ENCODE results near the gene ANKS4B.
"Not testable (repeated sequence)": the region's sequence is repeated elsewhere in the genome, so short reads cannot be mapped to it uniquely, and the experiment has no call there.

ANKS4B gene

DNA sequence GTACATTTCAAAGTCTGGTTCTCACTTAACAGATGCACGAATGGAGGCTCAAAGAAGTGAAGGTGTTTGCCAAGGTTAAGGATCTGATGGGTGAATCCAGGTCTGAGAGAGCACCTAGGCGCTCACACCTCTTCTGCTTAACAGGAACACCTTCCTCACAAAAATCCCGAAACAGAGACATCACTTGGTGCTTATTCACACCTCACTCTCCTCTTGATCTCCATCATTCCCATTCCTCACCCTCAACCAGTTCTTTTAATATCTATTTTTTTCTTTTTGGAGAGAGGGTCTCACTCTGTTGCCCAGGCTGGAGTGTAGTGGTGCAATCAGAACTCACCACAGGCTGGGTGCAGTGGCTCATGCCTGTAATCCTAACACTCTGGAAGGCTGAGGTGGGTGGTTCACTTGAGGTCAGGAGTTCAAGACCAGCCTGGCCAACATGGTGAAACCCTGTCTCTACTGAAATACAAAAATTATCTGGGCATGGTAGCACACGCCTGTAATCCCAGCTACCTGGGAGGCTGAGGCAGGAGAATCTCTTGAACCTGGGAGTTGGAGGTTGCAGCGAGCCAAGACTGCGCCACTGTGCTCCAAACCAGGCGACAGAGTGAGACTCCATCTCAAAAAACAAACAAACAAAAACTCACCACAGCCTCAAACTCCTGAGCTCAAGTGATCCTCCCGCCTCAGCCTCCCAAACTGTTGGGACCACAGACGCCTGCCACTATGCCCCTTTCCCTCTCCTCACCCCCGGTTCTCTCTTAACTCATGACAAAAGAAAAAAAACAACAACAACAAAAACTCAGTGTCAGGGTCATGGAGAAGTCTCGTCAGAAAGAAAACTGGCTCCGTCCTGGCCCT lies 29.5 kb downstream of the ANKS4B start:
- no peak for DNase-seq (ENCODE audit: low spot score)

DNA sequence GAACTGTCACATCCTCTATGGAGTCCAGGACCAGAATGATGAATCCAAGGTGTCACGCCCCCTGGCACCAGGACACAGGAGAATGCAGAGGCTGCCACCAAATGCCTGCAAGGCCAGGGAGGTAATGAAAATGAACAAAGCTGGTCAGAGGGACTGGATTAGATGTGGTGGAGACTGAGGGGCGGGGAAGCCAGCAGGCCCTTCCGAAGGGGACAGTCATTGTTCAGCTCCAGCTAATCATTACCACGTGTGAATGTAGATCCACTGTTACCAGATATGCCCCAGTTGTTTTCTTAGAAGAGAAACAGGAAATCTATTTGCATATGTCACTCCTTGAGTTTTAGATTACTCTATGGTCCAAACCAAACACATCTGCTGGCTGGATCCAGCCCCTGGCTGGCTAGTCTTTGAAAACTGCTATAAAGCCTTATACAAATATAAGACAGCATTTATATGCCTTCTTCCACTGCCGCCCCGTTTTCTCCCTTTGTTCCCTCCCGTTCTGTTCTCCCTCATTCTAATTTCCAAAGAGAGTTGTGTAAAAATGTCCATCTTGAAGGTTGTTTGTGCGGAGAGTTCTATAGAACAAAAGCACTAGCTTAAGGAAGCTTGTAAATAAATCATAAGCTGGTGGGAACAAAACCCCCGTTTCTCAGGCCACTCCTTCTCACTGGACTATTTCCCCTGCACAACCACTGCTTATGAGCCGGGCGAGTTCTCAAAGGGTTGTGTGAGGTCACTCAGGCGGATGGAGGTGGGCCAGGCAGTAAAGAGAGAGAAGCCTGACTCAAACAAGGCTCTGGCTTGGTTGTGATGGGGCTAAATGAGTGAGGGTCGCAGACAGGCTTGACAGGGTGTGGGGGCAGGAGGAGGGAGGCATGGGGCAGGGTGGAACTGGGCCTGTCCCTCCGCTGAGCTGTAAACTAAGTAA lies 30.4 kb downstream of the ANKS4B start:
- no peak for DNase-seq (ENCODE audit: low spot score)

DNA sequence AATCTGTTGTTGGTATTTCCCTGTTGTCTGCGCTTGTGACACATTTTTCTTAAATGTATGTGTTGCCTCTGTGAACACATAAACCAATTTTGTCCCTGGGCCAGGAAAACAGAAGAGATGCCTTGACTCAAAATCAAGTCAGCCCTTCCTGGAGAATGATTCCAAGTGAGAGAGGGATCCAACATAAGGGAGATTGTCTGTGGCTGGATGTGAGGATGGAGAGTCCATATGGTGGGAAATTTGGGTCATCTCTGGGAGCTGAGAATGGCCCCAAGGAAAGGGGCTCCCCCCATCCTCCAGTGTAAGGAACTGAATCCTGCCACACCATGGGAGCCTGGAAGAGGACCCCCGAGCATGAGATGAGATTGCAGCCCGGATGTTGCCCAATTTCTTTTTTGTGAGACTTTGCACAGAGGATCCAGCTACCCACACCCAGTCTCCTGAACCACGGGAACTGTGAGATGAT lies 31.1 kb downstream of the ANKS4B start:
- DNase-seq (ENCODE audit: low spot score): no peak

DNA sequence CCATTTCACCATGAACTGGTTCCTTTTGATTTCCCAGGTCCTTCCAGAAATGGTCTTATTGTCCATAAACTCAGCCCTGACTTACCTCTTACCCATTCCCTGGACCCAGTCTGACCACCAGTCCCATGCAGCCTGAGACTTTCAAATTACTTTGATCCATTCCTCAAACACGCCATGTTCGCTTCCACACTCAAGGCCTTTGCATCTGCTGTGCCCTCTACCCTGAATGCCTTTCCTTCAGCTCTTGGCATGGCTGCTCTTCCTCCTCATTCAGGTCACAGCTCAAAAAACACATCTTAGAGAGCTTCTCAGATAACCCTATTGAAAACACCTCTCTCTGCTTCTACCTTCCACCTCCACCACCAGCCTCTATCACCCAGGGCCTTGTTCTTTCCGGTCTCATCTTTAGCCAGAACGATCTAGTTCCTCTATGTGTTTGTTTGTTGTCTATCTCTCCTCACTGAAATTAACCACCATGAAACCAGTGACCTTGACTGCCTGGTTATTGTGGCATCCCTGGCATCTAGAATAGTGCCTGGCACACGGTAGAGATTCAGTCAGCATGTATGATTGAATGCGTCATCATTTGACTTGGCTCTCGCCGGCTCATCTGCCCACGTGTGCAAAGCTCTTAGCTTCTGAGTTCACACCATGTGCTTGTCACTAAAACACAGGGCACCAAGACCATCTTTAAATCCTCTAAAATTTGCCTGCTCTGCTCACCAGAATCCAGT lies 31.8 kb downstream of the ANKS4B start:
- no peak for DNase-seq (ENCODE audit: low spot score)

DNA sequence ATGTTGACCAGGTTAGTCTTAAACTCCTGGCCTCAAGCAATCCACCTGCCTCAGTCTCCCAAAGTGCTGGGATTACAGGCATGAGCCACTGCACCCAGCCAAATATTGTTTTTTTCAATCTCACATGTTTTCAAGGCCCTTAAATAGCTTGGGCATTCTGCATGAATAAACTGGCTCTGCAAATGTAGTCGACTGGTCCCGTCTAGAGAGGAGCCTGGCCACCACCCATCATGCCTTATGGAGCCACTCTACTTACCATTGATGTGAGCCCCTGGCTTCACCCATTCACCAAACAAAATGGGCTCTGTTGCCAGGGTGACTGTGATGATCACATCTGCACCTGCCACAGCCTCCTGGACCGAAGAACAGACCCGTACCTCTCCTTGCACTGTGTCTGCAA lies 33.8 kb downstream of the ANKS4B start:
- DNase-seq (ENCODE audit: low spot score): no peak

DNA sequence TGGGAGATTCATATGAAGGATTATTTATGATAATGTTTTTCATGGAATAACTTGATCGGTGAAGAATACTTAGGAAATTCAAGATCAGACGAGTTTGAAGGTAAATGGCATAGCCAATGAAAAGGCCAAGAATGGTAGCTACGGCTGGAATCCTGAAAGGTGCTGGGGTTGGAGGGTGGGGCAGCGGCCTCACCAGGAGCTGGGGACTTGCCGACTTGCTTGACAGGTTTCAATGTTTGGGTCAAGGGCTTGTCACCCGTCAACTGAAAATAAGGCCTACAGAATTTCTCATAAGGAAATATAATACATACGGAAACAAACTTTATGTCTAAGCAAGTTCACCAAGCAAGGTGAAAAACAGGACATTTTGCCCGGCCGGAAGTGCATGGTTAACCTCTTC lies 34.7 kb downstream of the ANKS4B start:
- DNase-seq (ENCODE audit: low spot score): no peak

DNA sequence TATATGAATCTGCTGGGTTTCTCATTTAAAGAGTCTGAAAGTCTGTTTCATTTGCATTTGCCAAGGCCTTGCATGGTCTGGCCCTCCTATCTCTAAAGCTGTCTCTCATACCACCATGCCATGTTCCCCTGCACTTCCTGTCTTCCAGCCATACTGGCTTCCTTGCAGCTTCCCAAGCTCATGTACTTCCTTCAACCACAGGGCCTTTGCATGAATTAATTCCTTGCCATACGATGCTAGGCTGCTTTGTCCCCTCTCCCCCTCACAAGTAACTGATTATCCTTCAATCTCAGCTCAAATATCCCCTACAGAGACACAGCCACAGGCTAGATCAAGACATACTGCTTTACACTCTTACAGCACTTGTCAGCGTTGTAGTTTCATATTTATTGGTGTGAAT lies 38.8 kb downstream of the ANKS4B start:
- no peak for DNase-seq (ENCODE audit: low spot score)

DNA sequence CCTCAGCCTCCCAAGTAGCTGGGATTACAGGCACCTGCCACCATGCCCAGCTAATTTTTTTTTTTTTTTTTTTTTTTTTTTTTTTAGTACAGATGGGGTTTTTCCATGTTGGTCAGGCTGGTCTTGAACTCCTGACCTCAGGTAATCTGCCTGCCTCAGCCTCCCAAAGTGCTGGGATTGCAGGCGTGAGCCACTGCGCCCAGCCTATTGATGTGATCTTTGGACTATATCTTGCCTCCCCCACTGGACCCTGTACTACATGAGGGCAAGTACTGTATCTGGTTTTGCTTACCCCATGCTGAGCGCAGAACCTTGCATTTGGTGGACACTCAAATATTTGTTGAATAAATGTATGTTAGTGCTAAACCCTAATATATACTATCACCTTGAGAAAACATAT lies 39.3 kb downstream of the ANKS4B start:
- not testable (repeated sequence) for DNase-seq (ENCODE audit: low spot score)

DNA sequence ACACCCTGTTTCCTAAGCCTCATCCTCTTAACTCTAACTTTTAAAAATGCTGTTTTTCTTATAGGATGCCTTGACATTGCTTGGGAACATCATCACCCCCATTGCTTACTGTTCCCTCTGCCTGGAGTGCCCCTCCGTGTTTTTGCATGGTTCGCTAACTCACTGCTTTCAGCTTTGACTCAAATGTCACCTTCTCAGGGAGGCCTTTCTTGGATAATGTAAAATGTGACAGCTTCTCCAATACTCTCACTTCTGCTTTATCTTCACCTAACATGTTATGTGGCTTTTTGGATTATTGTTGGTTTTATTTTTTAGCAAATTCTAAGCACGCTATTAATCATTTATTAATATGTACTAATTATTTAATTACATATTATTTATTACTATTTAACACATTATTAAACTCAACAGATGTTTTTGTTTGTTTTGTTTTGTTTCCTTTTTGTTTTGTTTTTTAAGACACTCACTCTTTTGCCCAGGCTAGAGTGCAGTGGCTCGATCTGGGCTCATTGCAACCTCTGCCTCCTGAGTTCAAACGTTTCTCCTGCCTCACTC lies 40.8 kb downstream of the ANKS4B start:
- DNase-seq (ENCODE audit: low spot score): no peak

DNA sequence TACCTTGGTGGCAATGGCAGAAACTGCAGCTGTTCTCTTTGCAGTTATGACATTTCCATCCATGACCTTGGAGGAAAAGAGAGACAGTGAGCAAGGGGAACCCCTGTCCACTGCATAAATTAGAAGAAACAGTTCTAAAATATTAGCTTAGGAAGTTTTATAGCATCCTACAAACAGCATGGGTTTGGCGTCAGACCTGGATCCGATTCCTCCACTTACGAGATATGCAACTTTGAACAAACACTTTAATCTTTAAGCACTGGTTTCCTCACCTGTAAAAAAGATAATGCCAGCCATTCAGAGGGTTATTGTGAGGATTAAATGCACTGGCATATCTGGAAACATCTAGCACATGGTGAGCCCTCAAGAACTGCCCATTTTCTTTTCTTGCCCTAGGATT lies 42.0 kb downstream of the ANKS4B start:
- DNase-seq (ENCODE audit: low spot score): no peak

DNA sequence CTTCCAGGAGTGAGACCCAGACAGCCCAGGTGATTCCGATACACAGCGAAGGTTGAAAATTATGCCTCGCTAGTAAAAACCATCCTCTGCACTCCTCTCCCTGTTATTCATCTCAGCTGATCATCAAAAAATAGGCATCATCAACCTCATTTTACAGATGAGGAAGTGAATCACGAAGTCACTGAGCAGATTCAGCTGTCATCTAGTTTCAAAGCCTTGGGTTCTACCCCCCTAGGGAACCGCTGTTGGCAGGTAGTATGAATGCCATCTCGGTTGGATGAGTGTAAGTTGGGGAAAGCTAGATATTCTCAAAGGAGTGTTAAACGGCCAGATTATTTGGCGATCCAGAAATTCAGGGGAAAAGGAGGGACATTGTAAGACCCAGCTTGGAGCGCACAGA lies 42.6 kb downstream of the ANKS4B start:
- DNase-seq (ENCODE audit: low spot score): no peak

DNA sequence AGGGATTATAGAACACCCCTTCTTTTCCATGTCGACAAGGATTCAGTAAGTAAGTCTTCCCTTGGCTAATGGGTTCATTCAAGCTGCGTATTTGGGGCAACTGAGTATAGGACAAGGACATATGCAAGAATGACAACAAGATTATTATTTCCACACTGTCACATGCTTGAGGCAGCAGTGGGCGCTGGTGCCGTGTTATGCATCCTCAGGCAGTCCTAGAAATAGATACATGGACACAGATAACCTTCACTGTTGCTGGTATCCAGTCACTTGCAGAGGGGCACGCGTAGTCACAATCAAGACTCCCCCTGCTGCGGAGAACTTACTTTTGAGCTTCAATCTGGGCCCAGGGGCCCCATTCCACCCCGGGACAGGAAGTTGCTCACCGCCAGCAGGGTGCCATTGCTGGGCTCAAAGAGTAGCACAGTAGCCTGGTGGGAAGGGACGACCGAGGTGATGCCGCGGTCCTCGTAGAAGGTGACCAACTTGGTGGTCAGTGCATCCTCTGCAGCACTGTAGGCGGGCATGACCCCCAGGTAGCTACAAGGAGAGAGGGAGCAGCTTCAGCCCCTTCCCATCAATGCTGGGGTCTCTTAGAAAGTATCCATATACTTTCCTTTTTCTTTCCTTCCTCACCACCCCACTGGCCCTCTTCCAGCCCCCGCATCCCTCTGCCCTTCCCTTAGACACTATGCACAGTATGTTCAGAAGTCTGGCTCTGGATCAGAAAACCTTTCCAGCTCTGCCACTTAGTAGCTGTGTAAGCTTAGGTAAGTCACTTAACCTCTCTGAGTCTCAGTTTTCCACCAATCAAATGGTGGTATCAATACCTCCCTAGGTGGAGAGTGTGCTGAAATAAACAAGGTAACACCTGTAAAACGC lies 43.8 kb downstream of the ANKS4B start:
- no peak for DNase-seq (ENCODE audit: low spot score)

DNA sequence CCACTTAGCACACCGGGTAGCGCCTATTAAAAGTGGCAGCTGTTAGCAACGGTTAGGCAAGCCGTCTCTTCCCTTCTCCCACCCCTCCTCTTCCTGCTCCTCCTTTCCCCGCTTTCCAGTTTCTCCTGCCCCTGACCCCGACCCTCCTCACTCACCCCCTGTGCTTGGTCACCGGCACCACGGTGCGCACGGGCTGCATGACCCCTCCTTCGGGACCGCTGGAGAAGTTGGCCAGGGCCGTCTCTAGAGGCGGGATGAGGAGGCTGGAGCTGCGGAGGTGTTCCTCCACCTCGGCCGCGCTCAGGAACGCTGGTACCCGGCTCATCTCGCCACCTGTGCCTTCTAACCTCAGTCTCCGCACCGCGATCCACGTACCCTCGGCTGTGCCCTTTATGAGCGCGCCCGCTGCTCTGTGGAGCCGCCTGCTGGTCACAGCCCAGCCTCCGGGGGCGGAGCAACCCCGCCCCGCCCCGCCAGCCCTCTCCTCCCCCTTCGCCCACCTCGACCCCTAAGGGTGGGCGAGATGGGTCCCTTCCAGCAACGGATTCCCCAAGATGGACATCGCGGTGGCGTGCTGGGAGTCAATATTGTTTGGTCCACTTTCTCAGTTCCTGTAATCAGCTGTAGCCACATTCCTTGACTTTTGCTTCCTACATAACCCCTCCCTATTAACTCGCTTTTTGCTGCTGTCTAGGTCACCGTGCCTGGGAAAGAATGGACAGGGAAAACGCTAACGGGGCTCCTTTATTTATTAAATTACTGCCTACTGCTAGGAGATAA lies 44.6 kb downstream of the ANKS4B start, which contains the start of gene CRYM:
Gene CRYM (minus strand): TSS at position 364 of the 780 bp plus-strand sequence. CDS start 39 bp downstream, at position 325.
- DNase-seq (ENCODE audit: low spot score): peak; percentile 16

DNA sequence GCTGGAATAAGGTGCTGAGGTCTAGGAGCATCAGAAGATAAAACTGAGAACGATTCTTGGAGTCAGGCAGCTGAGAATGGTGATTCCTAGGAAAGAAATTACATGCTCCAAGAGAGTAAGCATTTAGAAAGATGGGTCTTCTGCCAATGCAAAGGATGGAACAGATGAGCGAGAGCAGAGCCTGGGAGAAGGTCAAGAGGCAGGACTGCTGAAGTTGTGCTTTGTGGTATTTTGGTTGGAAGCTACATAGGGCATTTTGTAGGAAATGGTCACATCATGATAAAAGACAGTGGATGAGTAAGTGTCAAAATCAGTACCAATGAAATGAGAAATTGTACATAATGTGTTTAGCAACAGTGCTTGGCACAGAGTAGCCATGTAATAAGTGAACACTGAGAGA lies 46.0 kb downstream of the ANKS4B start:
- no peak for DNase-seq (ENCODE audit: low spot score)

DNA sequence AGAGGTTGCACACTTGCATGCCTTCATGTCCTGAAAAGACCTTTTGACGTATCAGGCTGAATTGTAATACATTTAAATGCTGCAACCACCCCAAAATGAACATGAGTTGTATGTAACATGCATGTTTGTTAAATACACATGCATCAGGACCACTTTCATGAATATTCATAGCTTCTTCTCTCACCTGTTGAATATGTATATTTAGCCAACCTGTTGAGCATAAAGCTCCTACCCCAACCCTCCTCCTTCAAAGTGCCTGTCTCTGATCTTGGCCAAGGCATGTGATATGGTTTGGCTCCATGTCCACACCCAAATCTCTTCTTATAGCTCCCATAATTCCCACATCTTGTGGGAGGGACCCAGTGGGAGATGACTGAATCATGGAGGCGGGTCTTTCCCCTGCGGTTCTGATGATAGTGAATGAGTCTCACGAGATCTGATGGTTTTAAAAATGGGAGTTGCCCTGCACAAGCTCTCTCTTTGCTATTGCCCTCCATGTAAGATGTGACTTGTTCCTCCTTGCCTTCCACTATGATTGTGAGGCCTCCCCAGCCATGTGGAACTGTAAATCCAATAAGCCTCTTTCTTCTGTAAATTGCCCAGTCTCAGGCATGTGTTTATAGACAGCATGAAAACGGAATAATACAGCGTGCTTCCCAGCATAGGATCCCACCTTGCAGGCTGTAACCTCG lies 48.3 kb downstream of the ANKS4B start:
- DNase-seq (ENCODE audit: low spot score): no peak

DNA sequence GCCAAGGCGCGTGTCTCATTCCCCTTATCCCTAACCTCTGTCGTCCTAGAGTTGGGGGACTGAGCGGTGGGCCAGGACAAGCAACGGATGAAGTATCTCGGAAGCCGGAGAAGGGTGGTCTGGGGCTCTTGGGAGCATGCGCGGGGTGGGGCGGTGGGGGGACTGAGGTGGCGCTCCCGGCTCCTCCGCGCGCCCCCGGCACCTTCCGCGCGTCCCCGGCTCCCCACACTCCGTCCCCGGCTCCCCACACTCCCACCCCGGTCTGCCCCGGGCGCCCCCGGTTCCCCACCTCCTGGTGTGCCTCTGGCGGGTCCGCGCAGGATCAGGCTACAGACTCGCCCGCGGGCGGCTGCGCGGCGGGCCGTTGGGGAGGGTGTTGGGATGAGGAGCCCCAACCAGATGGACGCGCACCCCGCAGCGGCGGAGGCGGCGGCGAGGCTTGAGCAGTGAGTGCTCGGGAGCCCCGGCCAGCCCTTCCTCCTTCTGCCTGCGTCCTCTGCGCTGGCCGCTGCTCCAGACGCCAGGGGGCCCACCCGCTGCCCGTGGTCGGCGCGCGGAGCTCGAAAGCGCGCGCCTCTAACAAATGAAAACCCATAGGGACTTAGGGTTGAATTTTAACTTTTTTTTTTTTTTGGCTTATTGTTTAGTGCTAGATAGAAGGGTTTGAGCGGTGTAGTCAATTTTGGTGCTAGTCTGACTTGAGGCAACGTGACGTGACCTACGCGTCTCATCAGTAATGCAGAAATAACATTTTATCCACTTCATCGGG lies 50.2 kb downstream of the ANKS4B start:
- DNase-seq (ENCODE audit: low spot score): no peak

DNA sequence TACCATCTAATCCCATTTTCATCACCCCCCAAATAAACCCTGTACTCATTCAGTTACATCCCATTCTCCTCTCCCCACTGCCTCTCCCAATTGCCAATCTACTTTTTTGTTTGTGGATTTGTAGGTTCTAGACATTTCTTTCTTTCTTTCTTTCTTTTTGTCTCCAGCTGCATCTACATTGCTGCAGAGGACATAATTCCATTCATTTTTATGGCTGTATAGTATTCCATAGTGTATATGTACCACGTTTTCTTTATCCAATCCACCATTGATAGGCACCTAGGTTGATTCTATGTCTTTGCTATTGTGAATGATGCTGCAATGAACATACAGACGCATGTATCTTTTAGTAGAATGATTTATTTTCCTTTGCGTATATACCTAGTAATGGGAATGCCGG lies 50.9 kb downstream of the ANKS4B start:
- no peak for DNase-seq (ENCODE audit: low spot score)

DNA sequence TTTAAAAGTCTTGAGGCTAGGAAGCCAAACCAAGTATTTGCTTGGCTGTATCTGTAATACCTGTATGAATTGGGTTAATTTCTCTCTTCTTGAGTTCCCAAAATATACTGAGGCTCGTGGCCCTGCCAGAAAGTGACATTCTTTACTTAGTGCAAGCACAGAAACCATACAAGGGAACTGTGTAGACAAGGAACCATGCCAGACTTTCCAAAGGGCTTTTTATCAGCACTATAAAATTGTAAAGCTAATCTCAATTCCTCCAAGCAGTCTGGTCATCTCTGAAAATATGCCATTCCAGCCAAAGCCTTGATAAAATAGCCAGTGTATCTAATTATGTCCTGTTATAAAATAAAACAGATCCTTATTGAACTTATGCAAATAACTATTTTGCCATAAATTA lies 51.8 kb downstream of the ANKS4B start:
- no peak for DNase-seq (ENCODE audit: low spot score)

DNA sequence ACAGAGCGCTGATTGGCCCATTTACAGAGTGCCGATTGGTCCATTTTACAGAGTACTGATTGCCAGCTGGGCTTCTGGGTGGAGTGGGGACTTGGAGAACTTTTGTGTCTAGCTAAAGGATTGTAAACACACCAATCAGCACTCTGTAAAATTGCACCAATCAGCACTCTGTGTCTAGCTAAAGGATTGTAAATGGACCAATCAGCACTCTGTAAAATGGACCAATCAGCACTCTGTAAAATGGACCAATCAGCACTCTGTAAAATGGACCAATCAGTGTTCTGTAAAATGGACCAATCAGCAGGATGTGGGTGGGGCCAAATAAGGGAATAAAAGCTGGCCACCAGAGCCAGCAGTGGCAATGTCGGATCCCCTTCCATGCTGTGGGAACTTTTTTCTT lies 56.3 kb downstream of the ANKS4B start:
- not testable (repeated sequence) for DNase-seq (ENCODE audit: low spot score)

Data from kidney capillary endothelial cell (primary cell).